GM13976 (cell line): ENCODE data around the gene PSKH1.

Experiments
- DNase-seq: peaks from one replicate; pipeline ENCODE4 v3.0.0; 2012; ENCODE audit warnings: low spot score
- CTCF ChIP-seq: IDR thresholded peaks from 2 replicates; pipeline ENCODE4 v1.5.1; 2012; ENCODE audit warnings: borderline replicate concordance, mild to moderate bottlenecking; ENCODE audit not compliant: insufficient read depth; ENCODE audit errors: extremely low read depth, missing control alignments, control extremely low read depth
- in situ Hi-C: fragments of 300-500 bp; cut with MboI; formaldehyde crosslinking; loops from one replicate; pipeline ENCODE4 v1.12.0; 2022; ENCODE audit warnings: low sequenced_read_pairs, mixed read lengths, inconsistent platforms; ENCODE audit not compliant: unreplicated experiment

The PSKH1 gene

GRCh38 chr16:67884684-67885083 lies 8.4 kb upstream of the PSKH1 start, which contains the start of gene NRN1L:
TSS of gene NRN1L (plus strand) at chr16:67884885. CDS start at chr16:67884904, 19 bp downstream.
- DNase-seq = no peak
- in situ Hi-C loops = no loop called here
- TF ChIP-seq CTCF = no peak

- in situ Hi-C loops = no loop called here
Measured at GRCh38 chr16:67885545-67885944, 7.5 kb upstream of the PSKH1 start.

GRCh38 chr16:67885976-67886375 lies 7.1 kb upstream of the PSKH1 start:
- TF ChIP-seq CTCF = no peak
- no peak for DNase-seq
- in situ Hi-C loops = no loop called here

More at GRCh38 chr16:67885545-67885944, 7.5 kb upstream of the PSKH1 start:
- TF ChIP-seq CTCF = no peak
- DNase-seq = no peak

- in situ Hi-C loops = no loop called here
- no peak for TF ChIP-seq CTCF
- no peak for DNase-seq
Measured at GRCh38 chr16:67886387-67886786, 6.7 kb upstream of the PSKH1 start.

GRCh38 chr16:67888331-67888730 lies 4.7 kb upstream of the PSKH1 start:
- no peak for TF ChIP-seq CTCF
- in situ Hi-C loops = no loop called here
- DNase-seq = no peak

- no peak for DNase-seq
- TF ChIP-seq CTCF = no peak
- in situ Hi-C loops = no loop called here
Measured at GRCh38 chr16:67892375-67892774, 679 bp upstream of the PSKH1 start.
